ENCODE data around the gene OR1F1.

Gene OR1F1

GRCh38 chr16:3249020-3249419, 61.0 kb downstream of the OR1F1 start:
- DNase-seq (ENCODE audit: low spot score): no peak

- DNase-seq (ENCODE audit: low spot score): no peak
Observed at GRCh38 chr16:3249451-3249850, 61.4 kb downstream of the OR1F1 start.

- no peak for DNase-seq (ENCODE audit: low spot score)
Observed at GRCh38 chr16:3252967-3253366, 65.0 kb downstream of the OR1F1 start.

GRCh38 chr16:3254309-3254708, 66.3 kb downstream of the OR1F1 start:
- no peak for DNase-seq (ENCODE audit: low spot score)
